H1 (cell line): Measurements from ENCODE around the gene CAPZB. TPM values are rescaled to one million over a fixed set of nuclear protein-coding genes. Genes with fewer than 3 reads are reported as not detected.

Source experiments
- CTCF ChIA-PET: fragments of 300-600 bp; sonication (Branson Sonifier 250); formaldehyde crosslinking; loops from one replicate; lab custom pipeline; 2021; ENCODE audit not compliant: partially characterized antibody; lab: Charles Lee
- POLR2A ChIA-PET: fragments of 300-600 bp; sonication (Branson Sonifier 250); formaldehyde crosslinking; loops from one replicate; lab custom pipeline; 2021; ENCODE audit warnings: inconsistent platforms; ENCODE audit not compliant: partially characterized antibody; lab: Charles Lee
- DNase-seq, 2 experiments: peaks; one replicate each; pipeline versions ENCODE4 v3.0.0 to v3.0.0-alpha.2; 2010 to 2022; ENCODE audit warnings: low spot score in 2 of 2, low read depth in 1 of 2, mixed read lengths in 1 of 2
- FAIRE-seq: peaks from 2 replicates; lab custom pipeline; 2011; peaks lifted over from hg19 to GRCh38; lab: Jason Lieb, UNC
- H2AFZ ChIP-seq: 2 replicates; pipeline ENCODE4 v1.8.1; 2012; ENCODE audit warnings: low read length, inconsistent platforms
- H2AK5ac ChIP-seq: 2 replicates; pipeline ENCODE4 v1.6.1; 2013; ENCODE audit warnings: low read depth, low read length
- H2BK120ac ChIP-seq: replicated peaks from 2 replicates; pipeline ENCODE3; 2013; ENCODE audit warnings: low read depth, low read length, inconsistent platforms
- H2BK12ac ChIP-seq: 2 replicates; pipeline ENCODE4 v1.6.1; 2013; ENCODE audit warnings: low read depth, low read length
- H2BK15ac ChIP-seq: 2 replicates; pipeline ENCODE4 v1.6.1; 2013; ENCODE audit warnings: low read length
- H2BK20ac ChIP-seq: 2 replicates; pipeline ENCODE4 v1.6.1; 2013; ENCODE audit warnings: low read length
- H2BK5ac ChIP-seq: 2 replicates; pipeline ENCODE4 v1.6.1; 2013; ENCODE audit warnings: low read depth, low read length
- H3K14ac ChIP-seq: 2 replicates; pipeline ENCODE4 v1.6.1; 2013; ENCODE audit warnings: inconsistent platforms; ENCODE audit not compliant: insufficient read length
- H3K18ac ChIP-seq: 2 replicates; pipeline ENCODE4 v1.6.1; 2013; ENCODE audit warnings: low read length; ENCODE audit errors: extremely low read depth
- H3K23ac ChIP-seq: 2 replicates; pipeline ENCODE4 v1.6.1; 2013; ENCODE audit warnings: inconsistent platforms; ENCODE audit not compliant: insufficient read length
- H3K23me2 ChIP-seq: 2 replicates; pipeline ENCODE4 v1.6.1; 2013; ENCODE audit warnings: low read depth, low read length
- H3K27ac ChIP-seq: 2 replicates; pipeline ENCODE4 v1.6.1; 2011; ENCODE audit warnings: low read depth, low read length, inconsistent platforms
- H3K27me3 ChIP-seq, 4 experiments: replicated peaks in 1 of 4; 1 replicate in 1 of 4; 2 replicates in 3 of 4; pipeline versions ENCODE4 v1.6.1 to v1.8.1; 2011 to 2013; ENCODE audit warnings: low read length in 3 of 4, mild to moderate bottlenecking in 3 of 4, inconsistent platforms in 2 of 4, mixed read lengths in 2 of 4, moderate library complexity in 1 of 4; ENCODE audit not compliant: control insufficient read depth in 3 of 4, insufficient read depth in 3 of 4; ENCODE audit errors: extremely low read depth in 1 of 4
- H3K36me3 ChIP-seq, 4 experiments: 2 replicates each; pipeline versions ENCODE4 v1.6.1 to v1.8.1; 2011 to 2013; ENCODE audit warnings: mild to moderate bottlenecking in 4 of 4, low read length in 3 of 4, moderate library complexity in 2 of 4, control low read depth in 1 of 4, inconsistent platforms in 1 of 4; ENCODE audit not compliant: insufficient read depth in 4 of 4, control insufficient read depth in 2 of 4
- H3K4ac ChIP-seq: replicated peaks from 2 replicates; pipeline ENCODE3; 2013; ENCODE audit warnings: low read length, low read depth, mixed read lengths, inconsistent platforms; ENCODE audit not compliant: insufficient read length
- H3K4me1 ChIP-seq, 4 experiments: replicated peaks in 1 of 4; 1 replicate in 1 of 4; 2 replicates in 3 of 4; pipeline versions ENCODE4 v1.6.1 to v1.8.1; 2011 to 2013; ENCODE audit warnings: low read length in 3 of 4, inconsistent platforms in 2 of 4, mixed read lengths in 1 of 4; ENCODE audit not compliant: insufficient read depth in 4 of 4, control insufficient read depth in 3 of 4
- H3K4me2 ChIP-seq, 2 experiments: 2 replicates each; pipeline versions ENCODE4 v1.6.1 to v1.8.1; 2011 to 2013; ENCODE audit warnings: low read depth in 2 of 2, low read length in 2 of 2, control low read depth in 1 of 2, inconsistent platforms in 1 of 2, mild to moderate bottlenecking in 1 of 2; ENCODE audit not compliant: insufficient read depth in 1 of 2
- H3K4me3 ChIP-seq, 4 experiments: fragments of 200-600, 300-600 bp in 1 of 4; sonication (generic), shearing (Covaris generic), sonication (Bioruptor Twin) in 1 of 4; 2 replicates each; pipeline versions ENCODE4 v1.5.1 to v1.8.1; 2011 to 2016; ENCODE audit warnings: low read length in 4 of 4, low read depth in 3 of 4, control low read depth in 2 of 4, inconsistent platforms in 2 of 4, mild to moderate bottlenecking in 2 of 4, mixed read lengths in 1 of 4, moderate library complexity in 1 of 4; ENCODE audit not compliant: insufficient read depth in 2 of 4; ENCODE audit errors: extremely low read depth in 1 of 4
- H3K56ac ChIP-seq: replicated peaks from 2 replicates; pipeline ENCODE3; 2013; ENCODE audit warnings: low read depth, mild to moderate bottlenecking, mixed read lengths, low read length, inconsistent platforms; ENCODE audit not compliant: insufficient read length
- H3K79me1 ChIP-seq: 2 replicates; pipeline ENCODE4 v1.6.1; 2013; ENCODE audit warnings: low read depth, low read length, control low read depth
- H3K79me2 ChIP-seq, 2 experiments: 2 replicates each; pipeline versions ENCODE4 v1.6.1 to v1.8.1; 2012 to 2013; ENCODE audit warnings: low read length in 2 of 2, mild to moderate bottlenecking in 2 of 2, inconsistent platforms in 1 of 2; ENCODE audit not compliant: insufficient read depth in 2 of 2, control insufficient read depth in 1 of 2
- H3K9ac ChIP-seq, 4 experiments: replicated peaks in 1 of 4; 1 replicate in 1 of 4; 2 replicates in 3 of 4; pipeline versions ENCODE4 v1.6.1 to v1.8.1; 2011 to 2013; ENCODE audit warnings: low read depth in 3 of 4, low read length in 3 of 4, control low read depth in 2 of 4, mild to moderate bottlenecking in 2 of 4, moderate library complexity in 2 of 4, inconsistent platforms in 1 of 4; ENCODE audit errors: extremely low read depth in 1 of 4
- H3K9me3 ChIP-seq, 2 experiments: 2 replicates each; pipeline versions ENCODE4 v1.6.1 to v1.8.1; 2012 to 2013; ENCODE audit warnings: mild to moderate bottlenecking in 2 of 2, moderate library complexity in 2 of 2, control low read depth in 1 of 2, inconsistent platforms in 1 of 2, low read depth in 1 of 2, low read length in 1 of 2, mixed read lengths in 1 of 2; ENCODE audit not compliant: insufficient read depth in 2 of 2
- H4K20me1 ChIP-seq, 2 experiments: replicated peaks in 1 of 2; 2 replicates each; pipeline versions ENCODE3 to v1.8.1; 2011 to 2013; ENCODE audit warnings: inconsistent platforms in 2 of 2, low read length in 2 of 2, mild to moderate bottlenecking in 1 of 2; ENCODE audit not compliant: insufficient read depth in 2 of 2, control insufficient read depth in 1 of 2
- H4K5ac ChIP-seq: 2 replicates; pipeline ENCODE4 v1.6.1; 2013; ENCODE audit warnings: low read length, low read depth, mixed read lengths, inconsistent platforms; ENCODE audit not compliant: insufficient read length
- H4K8ac ChIP-seq: 2 replicates; pipeline ENCODE4 v1.8.0; 2013; ENCODE audit warnings: mild to moderate bottlenecking, moderate library complexity, low read length, inconsistent platforms; ENCODE audit not compliant: insufficient read depth; ENCODE audit errors: extremely low read depth
- H4K91ac ChIP-seq: replicated peaks from 2 replicates; pipeline ENCODE3; 2013; ENCODE audit warnings: low read length, mixed read lengths, inconsistent platforms; ENCODE audit not compliant: insufficient read length
- BCL11A ChIP-seq, 2 experiments: IDR thresholded peaks; one replicate each; pipeline ENCODE4 v1.6.1; 2011; ENCODE audit warnings: low read depth in 2 of 2, low read length in 2 of 2, mild to moderate bottlenecking in 2 of 2
- FOSL1 ChIP-seq: IDR thresholded peaks from 2 replicates; pipeline ENCODE4 v1.6.1; 2011; ENCODE audit warnings: mild to moderate bottlenecking, low read depth, low read length, moderate library complexity; ENCODE audit not compliant: insufficient read depth
- GTF2F1 ChIP-seq: IDR thresholded peaks from 2 replicates; pipeline ENCODE4 v1.6.1; 2012; ENCODE audit warnings: low read depth, low read length, improper control_type of control experiment, borderline replicate concordance
- NANOG ChIP-seq: IDR thresholded peaks from 2 replicates; pipeline ENCODE4 v1.6.1; 2011; ENCODE audit warnings: low read length, low read depth, mild to moderate bottlenecking, inconsistent platforms; ENCODE audit not compliant: insufficient read depth, poor library complexity, severe bottlenecking
- SAP30 ChIP-seq: fragments of 300-600 bp; sonication (generic); IDR thresholded peaks from 2 replicates; pipeline ENCODE4 v1.7.1; 2012; ENCODE audit warnings: low read length, moderate library complexity, mild to moderate bottlenecking, inconsistent platforms; ENCODE audit not compliant: insufficient read depth, insufficient replicate concordance
- SP1 ChIP-seq: IDR thresholded peaks from 2 replicates; pipeline ENCODE4 v1.6.1; 2011; ENCODE audit warnings: low read depth, low read length
- SP4 ChIP-seq: IDR thresholded peaks from 2 replicates; pipeline ENCODE4 v1.6.1; 2012; ENCODE audit warnings: low read length, inconsistent platforms
- SUZ12 ChIP-seq: fragments of 200-600 bp; sonication (generic); IDR thresholded peaks from 2 replicates; pipeline ENCODE4 v1.6.1; 2012; ENCODE audit warnings: mild to moderate bottlenecking, inconsistent platforms, low read length, moderate library complexity, mixed read lengths
- TBP ChIP-seq: IDR thresholded peaks from 2 replicates; pipeline ENCODE4 v1.6.1; 2011; ENCODE audit warnings: low read depth, low read length, improper control_type of control experiment
- WGBS, 2 experiments: shearing (Covaris generic) in 1 of 2; methylation state at CpG; one replicate each; pipeline versions ENCODE4 v1.1.6 to v1.1.7; 2013 to 2015; ENCODE audit warnings: low lambda C conversion rate in 2 of 2, mixed read lengths in 2 of 2, inconsistent platforms in 1 of 2, low coverage in 1 of 2, missing lambda C conversion rate in 1 of 2; ENCODE audit not compliant: insufficient replicate concordance in 2 of 2, insufficient coverage in 1 of 2, insufficient read length in 1 of 2; ENCODE audit errors: extremely low coverage in 1 of 2, missing lambda C conversion rate in 1 of 2; 5-methylcytosine and 5-hydroxymethylcytosine counted together
- polyA plus RNA-seq, 7 experiments: library from polyadenylated mRNA; depleted of rRNA in 3 of 7; stranded (reverse) in 5 of 7; unstranded in 2 of 7; fragments of >200 nt in 5 of 7; fragments of 200-250 nt in 2 of 7; gene quantifications; 1 replicate in 5 of 7; 2 replicates in 1 of 7; 4 replicates in 1 of 7; pipeline versions ENCODE4 v1.2.1 to v1.2.3, GENCODE V29; 2011 to 2013; ENCODE audit warnings: missing spikeins in 2 of 7, mixed read lengths in 2 of 7
- total RNA-seq: library from RNA; stranded (reverse); fragmentation: NEBNext Ultra II Directional; extraction: Animal tissue kit (Norgen Biotek cat#: 25700); gene quantifications from 2 replicates; pipeline ENCODE4 v1.2.1, GENCODE V29; 2021

The CAPZB gene
- total and polyA plus RNA-seq, 2 of the 8 experiments (the other 6 are each of a cell fraction or from before 2014, with no cell fraction given): 162 to 371 TPM

DNA sequence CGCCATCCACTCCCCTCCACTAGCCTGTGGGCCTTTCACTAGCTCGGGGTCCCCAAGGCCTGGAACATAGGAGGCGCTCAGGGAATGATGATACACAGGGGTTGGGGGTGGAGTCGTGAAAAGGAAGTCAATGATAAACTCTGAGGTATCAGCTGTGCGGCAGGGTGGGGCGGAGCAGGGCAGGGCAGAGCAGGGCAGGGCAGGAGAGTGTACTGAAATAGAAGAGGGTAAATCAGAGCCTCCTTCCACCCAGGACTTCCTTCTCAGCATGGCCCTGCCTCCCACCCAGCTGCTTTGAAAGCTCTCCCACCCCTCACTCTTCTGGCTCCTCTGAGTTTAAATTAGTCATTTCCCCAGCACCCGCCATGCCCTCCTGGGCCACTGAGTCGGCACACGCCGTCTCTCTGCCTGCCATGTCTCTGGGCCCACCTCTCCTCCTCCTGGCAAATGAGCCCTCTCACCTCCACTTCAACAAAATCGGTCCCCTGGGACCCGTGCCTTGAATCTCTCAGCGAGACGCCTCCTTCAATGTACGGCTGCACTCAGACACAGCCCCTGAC lies 16.9 kb downstream of the CAPZB start:
- no peak overlapping the region for H2BK20ac ChIP-seq
- H4K8ac ChIP-seq: peak overlapping the region; percentile 41
- peaks cover 42% of the 10 kb centered on the region for H3K79me1 ChIP-seq
- no peak overlapping the region for H2BK15ac ChIP-seq
- no peak overlapping the region for H3K4me3 ChIP-seq
- no peak overlapping the region for H2BK5ac ChIP-seq
- H3K9me3 ChIP-seq: no peaks in the 10 kb centered on the region
- peaks cover 0 to 8% (median 0%) of the 10 kb centered on the region in 4 experiments; a peak in 2 of 8 replicates for H3K36me3 ChIP-seq
- FAIRE-seq: no peak
- no peaks in the 10 kb centered on the region for H3K23me2 ChIP-seq
- no peak overlapping the region for H3K4me2 ChIP-seq
- no peak overlapping the region for H3K4ac ChIP-seq
- H2AFZ ChIP-seq: no peak overlapping the region
- H3K27me3 ChIP-seq: no peaks in the 10 kb centered on the region
- H3K27ac ChIP-seq: no peak overlapping the region
- H3K14ac ChIP-seq: no peak overlapping the region
- no peak overlapping the region for H3K23ac ChIP-seq
- no peak overlapping the region for H3K56ac ChIP-seq
- peaks cover 9 to 27% (median 22%) of the 10 kb centered on the region in 4 experiments for H3K4me1 ChIP-seq
- H2AK5ac ChIP-seq: no peak overlapping the region
- DNase-seq: no peak
- no peak overlapping the region for H3K18ac ChIP-seq
- ChIA-PET CTCF (interaction anchor here (1.0 to 7.8 kb wide), 5 partner anchors 11 to 114 kb away, joined by 3 to 53 read pairs (median 4); no protein-coding TSS in a partner anchor), POLR2A (interaction anchor here (1.4 to 9.3 kb wide), 3 partner anchors 9 to 20 kb away, joined by 3 to 86 read pairs (median 4); no protein-coding TSS in a partner anchor)
- no peak overlapping the region for H4K5ac ChIP-seq
- no peak overlapping the region for H2BK12ac ChIP-seq
- H4K20me1 ChIP-seq: peaks cover 45 to 50% of the 10 kb centered on the region in 2 experiments
- H2BK120ac ChIP-seq: no peak overlapping the region
- no peak overlapping the region for H3K9ac ChIP-seq
- 83% methylated on average over 15 of the region's 15 CpGs; no CpG with 5 or more reads in 1 of the 2 experiments for WGBS, 2 experiments
- TF ChIP-seq SP1 (no peak), FOSL1 (no peak), GTF2F1 (no peak), SP4 (no peak), NANOG (no peak), TBP (no peak), SAP30 (no peak), BCL11A (IDR thresholded peaks at IDR 0.05; ENCODE audit: low read depth in 2 of 2, low read length in 2 of 2) (no peak), SUZ12 (no peak)
- no peak overlapping the region for H4K91ac ChIP-seq
- H3K79me2 ChIP-seq: peaks cover 29 to 94% of the 10 kb centered on the region in 2 experiments
